HG02759 (cell line): Measurements from ENCODE around the gene MAN1C1.
A peak's percentile ranks its signal among the peaks of the same experiment; 100 is the strongest.

ENCODE experiments used
- ATAC-seq: cut with Tn5 transposase; IDR thresholded peaks from one replicate; pipeline ENCODE4 v1.9.1; 2021; ENCODE audit warnings: mild to moderate bottlenecking, moderate library complexity; ENCODE audit not compliant: unreplicated experiment

The MAN1C1 gene

DNA sequence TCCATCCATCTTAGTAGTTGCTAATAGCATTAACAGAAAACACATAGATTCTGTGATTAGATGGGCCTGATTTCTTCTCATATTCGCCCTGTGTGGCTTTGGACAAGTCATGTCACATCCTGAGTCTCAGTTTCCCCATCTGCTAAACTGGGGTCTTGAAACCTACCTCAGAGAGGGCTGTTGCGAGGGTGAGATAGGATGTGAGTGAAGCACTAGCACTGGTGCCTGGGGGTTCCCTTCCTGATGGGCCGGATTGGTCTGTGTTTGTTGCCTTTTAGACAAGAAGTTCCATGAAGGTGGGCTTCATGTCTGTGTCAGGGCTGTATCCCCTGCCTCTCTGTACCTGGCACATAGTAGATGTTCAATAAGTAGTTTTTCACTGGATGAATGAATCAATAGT, 3.5 kb upstream of the MAN1C1 start:
- no peak for ATAC-seq

DNA sequence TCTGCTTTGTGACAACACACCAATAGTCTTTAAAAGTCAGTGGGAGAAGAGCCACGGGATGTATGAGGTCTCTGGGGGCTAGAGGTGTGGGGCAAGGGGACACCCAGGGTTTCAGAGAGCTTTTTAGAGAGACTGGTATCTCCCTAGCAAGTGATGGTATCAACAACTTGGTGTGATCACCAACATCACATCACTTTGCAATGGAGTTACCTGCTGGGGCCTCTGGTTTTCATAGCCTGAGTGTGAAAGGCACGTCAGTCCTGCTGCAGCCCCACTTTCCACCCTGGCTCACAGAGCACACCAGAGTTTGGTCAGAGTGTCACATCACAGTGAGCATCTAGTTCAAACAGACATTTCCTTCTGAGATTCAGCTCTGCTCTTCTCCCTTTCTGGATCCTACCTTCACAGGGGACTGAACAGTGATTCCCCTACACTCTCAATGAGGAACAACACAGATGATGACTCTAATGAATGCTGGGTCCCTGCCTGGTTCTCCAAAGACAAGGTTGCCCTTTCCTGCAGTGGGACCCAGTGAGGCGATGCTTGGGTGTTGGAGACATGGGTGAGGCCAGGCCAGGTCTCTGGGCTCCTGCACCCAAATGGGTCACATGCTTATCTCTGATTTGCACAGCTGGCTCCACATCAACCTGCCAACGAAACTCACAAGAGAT, 2.0 kb upstream of the MAN1C1 start:
- ATAC-seq: no peak

GRCh38 chr1:25615172-25615541, 1.4 kb upstream of the MAN1C1 start:
- ATAC-seq: no peak

- ATAC-seq: peak; percentile 4
Observed at GRCh38 chr1:25615563-25616094, 962 bp upstream of the MAN1C1 start.

DNA sequence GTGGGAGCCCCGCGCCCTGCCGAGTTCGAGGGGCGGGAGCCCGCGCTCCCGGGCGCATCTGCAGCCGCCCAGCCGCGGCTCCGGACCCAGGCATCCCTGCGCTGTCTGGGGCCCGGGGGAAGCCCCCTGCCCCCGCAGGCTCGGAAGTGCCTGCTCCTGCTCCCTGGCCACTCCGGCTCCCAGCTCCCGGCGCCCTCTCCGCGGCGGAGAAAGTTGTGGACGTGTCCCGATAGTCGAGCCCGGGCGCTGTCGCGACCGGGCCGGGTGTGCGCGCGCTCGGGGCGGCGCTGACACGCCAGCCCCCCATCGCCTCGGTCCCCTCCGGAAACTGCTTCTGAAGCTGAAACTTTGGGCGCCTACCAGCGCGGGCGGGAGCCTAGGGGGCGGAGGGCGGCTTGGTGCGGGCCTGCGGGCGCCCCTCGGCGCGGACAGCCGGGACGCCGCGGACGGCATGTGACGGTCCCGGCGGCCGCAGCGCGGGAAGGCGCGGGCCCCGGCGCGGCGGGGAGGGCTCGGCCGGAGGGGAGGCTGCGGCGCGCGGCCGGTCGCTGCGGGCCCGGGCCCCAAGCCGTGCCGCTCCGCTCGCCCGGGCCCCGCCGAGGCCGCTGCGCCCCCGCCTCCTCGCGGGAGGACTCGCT, 515 bp downstream of the MAN1C1 start:
- ATAC-seq: peak; percentile 10

DNA sequence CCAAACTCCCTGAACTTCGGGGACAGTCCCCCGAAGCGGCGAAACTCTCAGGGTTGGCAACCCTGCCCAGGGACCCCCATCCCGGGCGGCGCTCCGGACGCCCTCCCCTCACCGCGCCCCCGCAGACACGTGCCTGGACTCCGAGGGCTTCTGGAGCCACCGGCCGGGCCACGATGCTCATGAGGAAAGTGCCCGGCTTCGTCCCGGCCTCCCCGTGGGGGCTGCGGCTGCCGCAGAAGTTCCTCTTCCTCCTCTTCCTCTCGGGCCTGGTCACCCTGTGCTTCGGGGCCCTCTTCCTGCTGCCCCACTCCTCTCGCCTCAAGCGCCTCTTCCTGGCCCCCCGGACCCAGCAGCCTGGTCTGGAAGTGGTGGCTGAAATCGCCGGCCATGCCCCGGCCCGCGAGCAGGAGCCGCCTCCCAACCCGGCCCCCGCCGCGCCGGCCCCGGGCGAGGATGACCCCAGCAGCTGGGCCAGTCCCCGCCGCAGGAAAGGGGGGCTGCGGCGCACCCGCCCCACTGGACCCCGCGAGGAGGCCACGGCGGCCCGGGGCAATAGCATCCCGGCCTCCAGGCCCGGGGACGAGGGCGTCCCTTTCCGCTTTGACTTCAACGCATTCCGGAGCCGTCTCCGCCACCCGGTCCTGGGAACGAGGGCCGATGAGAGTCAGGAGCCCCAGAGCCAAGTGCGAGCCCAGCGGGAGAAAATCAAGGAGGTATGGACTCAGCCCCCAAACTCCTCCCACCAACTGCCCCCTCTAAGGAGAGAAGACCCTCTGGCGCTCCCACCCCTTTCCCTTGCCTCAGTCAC, 1.2 kb downstream of the MAN1C1 start:
- no peak for ATAC-seq

GRCh38 chr1:25618433-25618808, 1.8 kb downstream of the MAN1C1 start:
- ATAC-seq: no peak

DNA sequence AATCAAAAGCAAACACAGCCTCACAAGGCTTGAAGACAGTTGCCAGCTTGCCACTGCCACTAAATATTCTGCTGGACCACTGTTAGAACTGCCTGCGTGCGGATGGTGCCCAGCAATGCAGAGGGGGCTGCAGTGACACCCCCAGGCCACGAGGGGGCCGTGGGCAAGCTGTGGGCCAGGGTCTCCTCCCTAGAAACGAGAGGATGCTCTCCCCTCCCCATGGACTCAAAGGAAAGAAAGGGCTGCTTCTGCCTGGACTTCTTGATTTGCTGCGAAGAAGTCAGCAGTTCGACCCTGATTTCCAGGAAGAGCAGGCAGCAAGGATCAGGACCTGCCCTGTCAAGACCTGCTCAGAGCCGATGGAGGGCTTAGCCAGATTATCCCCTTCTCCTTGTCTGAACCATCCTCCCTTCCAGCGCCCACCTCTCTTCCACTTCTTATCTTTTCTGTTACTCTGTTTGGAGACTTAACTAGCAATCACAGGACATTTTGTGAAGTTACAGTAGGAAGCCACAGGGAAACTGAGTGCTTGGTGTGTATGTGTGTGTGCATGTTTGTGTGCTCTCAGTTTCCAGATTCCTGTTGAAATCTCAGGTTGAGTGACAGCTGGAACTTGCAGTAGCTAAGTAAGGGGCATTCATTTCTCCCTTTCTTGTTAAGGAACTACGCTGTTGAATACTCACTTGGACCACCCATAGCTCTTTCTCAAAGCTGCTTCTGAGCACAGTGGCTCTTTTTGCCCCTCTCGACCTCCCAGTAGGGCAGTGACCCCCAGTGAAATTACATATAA, 2.7 kb downstream of the MAN1C1 start:
- no peak for ATAC-seq

- no peak for ATAC-seq
Observed at GRCh38 chr1:25620211-25620610, 3.6 kb downstream of the MAN1C1 start.

GRCh38 chr1:25620701-25621350, 4.2 kb downstream of the MAN1C1 start:
- no peak for ATAC-seq

DNA sequence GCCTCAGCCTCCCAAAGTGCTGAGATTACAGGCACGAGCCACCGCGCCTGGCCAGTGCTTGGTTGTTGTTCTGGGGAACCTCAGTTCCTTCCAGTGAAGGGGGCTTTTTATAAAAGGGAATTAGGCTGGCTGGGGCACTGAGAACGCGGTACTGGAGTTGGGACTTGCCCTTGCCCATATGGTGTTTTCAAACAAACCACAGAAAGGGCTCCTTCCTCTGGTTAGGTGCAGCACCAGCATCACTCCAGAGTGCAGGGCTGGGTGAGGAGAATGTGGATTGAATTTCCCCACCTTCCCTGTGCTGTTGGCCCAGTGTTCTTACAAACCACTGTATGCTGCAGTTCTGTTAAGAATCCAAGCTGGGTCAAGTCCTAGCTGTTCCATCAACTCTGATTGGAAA, 5.3 kb downstream of the MAN1C1 start:
- no peak for ATAC-seq

GRCh38 chr1:25622531-25622930, 5.9 kb downstream of the MAN1C1 start:
- no peak for ATAC-seq

DNA sequence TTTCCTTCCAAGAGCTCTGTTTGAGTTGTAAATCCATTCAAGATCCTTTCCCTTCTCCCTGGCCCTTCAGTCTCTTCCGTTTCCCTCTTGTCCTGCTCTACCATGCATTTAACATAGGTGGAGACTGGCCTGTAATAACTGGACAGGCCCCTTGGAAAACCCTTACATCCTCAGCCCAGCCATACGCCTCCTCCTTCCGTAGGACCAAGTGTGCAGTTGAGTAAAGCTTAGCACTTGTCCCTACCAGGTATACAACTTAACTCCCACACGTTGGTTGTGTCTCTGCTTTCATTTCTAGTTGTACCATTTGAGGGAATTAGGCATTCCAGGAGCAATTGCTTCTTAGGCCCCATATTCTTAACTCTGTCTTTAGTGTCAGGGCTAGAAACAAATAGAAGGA, 6.4 kb downstream of the MAN1C1 start:
- no peak for ATAC-seq

DNA sequence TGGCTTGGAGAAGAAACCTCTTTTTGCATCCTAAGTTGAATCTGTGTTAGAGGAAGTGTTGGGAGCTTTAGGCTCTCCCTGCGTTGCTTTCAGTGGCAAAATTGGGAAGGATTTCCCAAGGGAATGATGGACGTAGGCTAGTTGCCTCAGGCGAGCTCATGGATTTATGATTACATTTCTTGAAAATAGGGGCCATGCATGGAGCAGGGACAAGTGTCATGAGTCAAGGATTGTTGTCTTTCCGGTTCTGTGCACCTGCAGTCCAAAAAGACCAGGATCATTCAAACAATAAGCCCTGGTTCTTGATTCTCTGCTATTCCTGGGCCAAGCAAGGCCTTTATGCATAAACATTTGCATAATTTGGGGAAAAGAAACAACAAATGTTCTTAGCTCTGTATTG, 7.1 kb downstream of the MAN1C1 start:
- no peak for ATAC-seq

DNA sequence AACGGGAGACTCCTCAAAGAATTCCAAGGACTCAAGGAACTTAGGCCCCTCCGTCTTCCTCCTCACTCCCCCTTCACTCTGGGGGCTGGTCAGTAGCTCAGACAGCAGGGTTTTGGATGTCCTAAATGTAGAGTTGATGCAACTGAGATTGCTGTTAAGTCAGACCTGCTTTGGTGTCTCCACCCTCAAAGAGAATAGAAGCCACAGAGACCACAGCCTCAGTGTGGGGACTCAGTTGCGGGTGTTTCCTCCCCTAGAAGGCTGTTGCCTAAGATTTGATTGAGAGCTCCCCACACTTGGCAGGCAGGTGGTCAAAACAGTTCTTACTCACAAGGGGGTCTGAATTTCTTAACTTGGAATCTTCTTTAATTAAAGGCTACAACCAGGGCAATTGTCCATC, 7.6 kb downstream of the MAN1C1 start:
- ATAC-seq: no peak

DNA sequence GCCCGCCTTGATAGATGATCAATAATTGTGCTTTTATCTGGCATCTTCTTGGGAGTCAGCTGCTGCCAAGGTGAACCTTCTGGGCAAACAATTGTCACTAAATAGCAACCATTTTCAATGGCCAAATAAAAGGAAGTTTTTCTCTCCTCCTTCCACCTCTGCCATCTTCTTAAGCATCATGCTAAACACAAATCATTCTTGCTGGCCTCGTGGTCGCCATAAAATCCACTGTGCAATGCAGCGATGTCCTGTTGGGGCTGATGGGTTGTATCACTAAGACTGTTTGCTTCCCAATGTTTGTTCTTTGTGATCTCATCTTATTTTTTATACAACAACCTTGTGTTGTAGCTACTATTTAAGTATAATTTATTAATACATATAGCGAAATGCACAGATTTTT, 8.0 kb downstream of the MAN1C1 start:
- ATAC-seq: no peak

GRCh38 chr1:25626018-25626417, 9.4 kb downstream of the MAN1C1 start:
- no peak for ATAC-seq

- ATAC-seq: no peak
Observed at GRCh38 chr1:25628741-25629421, 12.3 kb downstream of the MAN1C1 start.

- no peak for ATAC-seq
Observed at GRCh38 chr1:25629836-25630235, 13.2 kb downstream of the MAN1C1 start.
